ENCODE results near the gene TNFRSF1A.

The TNFRSF1A gene

GRCh38 chr12:6279631-6280030 is 62.2 kb downstream of the TNFRSF1A start:
- Histone ChIP-seq H3K9me3 (ENCODE audit: severe bottlenecking) (no peaks in the 10 kb centered on the region), H3K27ac (no peak overlapping the region), H3K4me3 (ENCODE audit: low read depth, low read length) (no peak overlapping the region), H3K36me3 (no peaks in the 10 kb centered on the region), H3K27me3 (ENCODE audit: insufficient read depth, low read depth, severe bottlenecking) (no peaks in the 10 kb centered on the region)
- no peak for TF ChIP-seq CTCF (IDR thresholded peaks at IDR 0.05; ENCODE audit: low read depth, low read length)
- DNase-seq: no peak

- no peak for TF ChIP-seq CTCF (IDR thresholded peaks at IDR 0.05; ENCODE audit: low read depth, low read length)
- no peaks in the 10 kb centered on the region for H3K27me3 ChIP-seq (ENCODE audit: insufficient read depth, low read depth, severe bottlenecking)
- H3K9me3 ChIP-seq (ENCODE audit: severe bottlenecking): no peaks in the 10 kb centered on the region
- no peak overlapping the region for H3K4me3 ChIP-seq (ENCODE audit: low read depth, low read length)
- H3K36me3 ChIP-seq: no peaks in the 10 kb centered on the region
- H3K27ac ChIP-seq: no peak overlapping the region
- DNase-seq: no peak
Measured at GRCh38 chr12:6279256-6279628, 62.6 kb downstream of the TNFRSF1A start.
